Fibroblast of mammary gland (primary cell): Measurements from ENCODE around the gene MRPL44.

Experiments
- DNase-seq: peaks from one replicate; pipeline ENCODE4 v3.0.0-alpha.2; 2010; ENCODE audit warnings: low read depth
- H3K4me3 ChIP-seq: 2 replicates; pipeline ENCODE4 v1.5.1; 2011; ENCODE audit warnings: low read depth, mild to moderate bottlenecking, low read length, moderate library complexity; ENCODE audit not compliant: control insufficient read depth
- TF ChIP-seq, protein P1 (sequence below): conservative IDR thresholded peaks from 2 replicates; pipeline ENCODE4 v1.5.1; 2011; ENCODE audit warnings: low read depth, low read length, inconsistent platforms; ENCODE audit not compliant: control insufficient read depth, insufficient read depth

MRPL44 gene

DNA sequence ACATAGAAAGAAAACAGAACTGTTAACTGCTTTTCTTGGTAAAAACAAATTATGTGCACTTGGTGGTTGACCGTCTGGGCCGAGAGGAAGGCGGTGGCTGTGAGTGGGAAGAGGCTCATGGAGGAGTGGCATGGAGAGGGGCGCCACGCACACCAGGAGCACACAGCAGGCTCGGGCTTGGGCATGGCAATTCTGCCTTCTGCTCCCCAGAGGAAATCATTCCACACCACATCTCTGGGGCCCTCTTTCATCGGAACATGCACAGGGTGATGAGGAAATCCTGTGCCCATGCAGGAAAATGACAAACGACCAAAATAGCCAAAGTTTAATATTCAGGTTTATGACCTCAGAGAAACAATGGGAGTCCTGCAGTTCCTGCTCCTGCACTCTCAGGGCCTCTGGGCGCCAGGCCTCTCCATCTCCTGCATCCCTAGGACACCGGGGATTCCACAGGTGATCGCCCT, 38.6 kb upstream of the MRPL44 start:
- no peak overlapping the region for H3K4me3 ChIP-seq
- TF ChIP-seq, protein P1, sequence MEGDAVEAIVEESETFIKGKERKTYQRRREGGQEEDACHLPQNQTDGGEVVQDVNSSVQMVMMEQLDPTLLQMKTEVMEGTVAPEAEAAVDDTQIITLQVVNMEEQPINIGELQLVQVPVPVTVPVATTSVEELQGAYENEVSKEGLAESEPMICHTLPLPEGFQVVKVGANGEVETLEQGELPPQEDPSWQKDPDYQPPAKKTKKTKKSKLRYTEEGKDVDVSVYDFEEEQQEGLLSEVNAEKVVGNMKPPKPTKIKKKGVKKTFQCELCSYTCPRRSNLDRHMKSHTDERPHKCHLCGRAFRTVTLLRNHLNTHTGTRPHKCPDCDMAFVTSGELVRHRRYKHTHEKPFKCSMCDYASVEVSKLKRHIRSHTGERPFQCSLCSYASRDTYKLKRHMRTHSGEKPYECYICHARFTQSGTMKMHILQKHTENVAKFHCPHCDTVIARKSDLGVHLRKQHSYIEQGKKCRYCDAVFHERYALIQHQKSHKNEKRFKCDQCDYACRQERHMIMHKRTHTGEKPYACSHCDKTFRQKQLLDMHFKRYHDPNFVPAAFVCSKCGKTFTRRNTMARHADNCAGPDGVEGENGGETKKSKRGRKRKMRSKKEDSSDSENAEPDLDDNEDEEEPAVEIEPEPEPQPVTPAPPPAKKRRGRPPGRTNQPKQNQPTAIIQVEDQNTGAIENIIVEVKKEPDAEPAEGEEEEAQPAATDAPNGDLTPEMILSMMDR: no peak
- DNase-seq: no peak

DNA sequence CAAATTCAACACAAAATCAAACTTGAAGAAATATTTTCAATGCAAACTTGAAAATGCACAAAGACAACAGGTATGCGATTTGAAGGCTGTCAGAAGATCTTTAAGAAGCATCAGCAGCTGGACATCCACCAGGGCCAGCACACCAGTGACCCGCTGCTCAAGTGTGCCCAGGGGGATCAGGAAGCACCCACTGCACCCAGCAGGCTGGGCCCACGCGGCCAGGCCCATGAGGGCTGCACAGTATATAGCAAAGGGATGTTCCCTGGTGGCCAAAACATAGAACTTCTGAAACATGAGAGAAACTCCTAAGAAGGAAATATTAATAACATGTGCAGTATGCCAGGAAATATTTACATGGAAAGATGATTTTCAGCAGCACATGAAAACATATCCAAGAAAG, 37.2 kb upstream of the MRPL44 start:
- H3K4me3 ChIP-seq: no peak overlapping the region
- no peak for DNase-seq
- TF ChIP-seq, protein P1: no peak

DNA sequence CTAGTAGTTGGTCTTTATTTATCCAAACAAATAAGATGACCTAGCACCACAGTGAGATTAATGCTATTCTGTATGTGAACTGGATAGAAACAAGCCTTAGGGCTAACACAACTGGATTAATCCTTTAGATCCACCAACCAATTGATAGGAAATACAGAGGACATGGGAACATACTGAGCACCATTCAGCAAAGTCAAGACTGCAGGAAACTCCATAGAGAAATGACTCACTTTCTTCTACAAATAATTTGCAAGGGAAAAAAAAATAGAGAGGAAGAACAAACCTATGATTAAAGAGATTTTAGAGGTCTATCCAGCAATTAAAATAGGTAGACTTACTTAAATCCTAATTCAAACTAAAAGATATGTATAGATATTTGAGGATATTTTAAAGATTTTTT, 36.1 kb upstream of the MRPL44 start:
- no peak overlapping the region for H3K4me3 ChIP-seq
- TF ChIP-seq, protein P1: no peak
- no peak for DNase-seq

DNA sequence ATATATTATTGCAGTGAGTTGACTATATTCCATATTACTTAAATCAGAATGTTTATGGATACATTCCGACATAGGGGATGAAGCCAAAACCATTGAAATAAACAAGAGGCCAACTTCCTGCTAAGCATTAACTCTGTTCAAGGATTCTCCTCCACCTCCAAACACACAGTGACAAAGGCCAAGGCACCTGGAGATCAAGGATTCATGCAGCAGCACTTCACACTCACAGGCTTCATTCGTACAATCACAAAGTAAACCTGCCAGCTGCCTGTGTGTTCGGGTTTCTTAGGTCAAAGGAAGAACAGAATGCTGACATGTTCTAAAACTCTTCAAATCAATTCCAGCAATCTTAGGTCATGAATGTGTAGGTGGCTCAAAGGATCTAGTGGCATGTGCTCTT, 35.0 kb upstream of the MRPL44 start:
- H3K4me3 ChIP-seq: no peak overlapping the region
- no peak for DNase-seq
- TF ChIP-seq, protein P1: no peak

DNA sequence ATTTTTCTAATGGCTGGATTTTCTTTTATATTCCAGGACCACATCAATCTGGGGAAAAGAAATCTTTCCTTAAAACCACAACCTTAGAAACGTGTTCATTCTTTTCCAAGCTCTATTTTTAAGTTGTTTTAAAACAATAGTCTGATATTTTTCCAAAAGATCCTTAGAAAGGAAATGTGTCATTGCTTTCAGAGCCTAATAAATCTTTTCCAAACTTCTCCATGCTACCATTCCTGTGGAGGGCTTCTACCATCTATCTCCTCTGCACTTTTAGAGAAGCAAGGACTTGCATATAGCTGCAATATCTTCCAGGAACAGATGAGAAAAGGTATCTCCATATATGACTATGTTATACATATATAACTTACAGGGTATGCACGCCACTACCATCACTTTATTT, 33.3 kb upstream of the MRPL44 start:
- H3K4me3 ChIP-seq: no peak overlapping the region
- DNase-seq: peak; percentile 15
- TF ChIP-seq, protein P1: no peak

DNA sequence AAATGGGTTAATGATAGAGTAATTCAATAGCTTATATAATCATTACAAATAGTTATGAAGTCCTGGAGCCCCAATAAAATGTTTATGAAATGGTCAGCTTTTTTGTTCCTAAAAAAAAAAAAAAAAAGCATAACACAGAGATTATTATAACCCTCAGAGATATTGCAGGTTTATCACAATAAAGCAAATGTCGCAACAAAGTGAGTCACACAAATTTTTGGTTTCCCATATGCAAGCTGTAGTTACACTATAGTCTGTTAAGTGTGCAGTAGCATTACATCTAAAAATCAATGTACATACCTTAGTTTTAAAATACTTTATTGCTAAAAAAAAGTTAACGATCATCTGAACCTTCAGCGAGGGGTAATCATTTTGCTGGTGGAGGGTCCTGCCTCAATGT, 32.2 kb upstream of the MRPL44 start:
- DNase-seq: peak; percentile 60
- TF ChIP-seq, protein P1: no peak
- H3K4me3 ChIP-seq: no peak overlapping the region
